ENCODE measurements around the gene PPP6R1. TPM values are rescaled to one million over a fixed set of nuclear protein-coding genes. Genes with fewer than 3 reads are reported as not detected.

The PPP6R1 gene
- total and polyA plus RNA-seq, 11 donors: 28.6 to 60.4 (median 41.1) TPM

GRCh38 chr19:55303477-55303876 is 44.7 kb upstream of the PPP6R1 start:
- peaks cover 0 to 37% (median 0%) of the 10 kb centered on the region in 9 donors for H3K36me3 ChIP-seq
- no peak overlapping the region for H3K27ac ChIP-seq
- 92 to 100% (median 94%) methylated on average over 4 to 11 of the region's 11 CpGs for WGBS, 4 donors
- ATAC-seq (no peak), DNase-seq (no peak)
- H3K4me1 ChIP-seq: peaks cover 0 to 10% (median 4%) of the 10 kb centered on the region in 12 donors
- no peak for TF ChIP-seq POLR2A (IDR thresholded peaks at IDR 0.05)
- H3K27me3 ChIP-seq: no peaks in the 10 kb centered on the region
- intact Hi-C loops (cut with DNase I): loop anchor here (2.0 to 10.0 kb wide), 7 partner anchors 34 to 199 kb away; partner anchors contain the start of genes TMEM238 (in 5 of the 10), KMT5C (in 3 of the 10), IL11 (in 2 of the 10) and TMEM190 (in 2 of the 10)
- no peak overlapping the region for H3K4me3 ChIP-seq
- no peaks in the 10 kb centered on the region for H3K9me3 ChIP-seq

- no peaks in the 10 kb centered on the region for H3K9me3 ChIP-seq
- ATAC-seq (no peak), DNase-seq (no peak)
- TF ChIP-seq CTCF (IDR thresholded peaks at IDR 0.05) (no peak), POLR2A (IDR thresholded peaks at IDR 0.05) (no peak)
- peaks cover 0 to 10% (median 4%) of the 10 kb centered on the region in 12 donors for H3K4me1 ChIP-seq
- 83 to 85% (median 84%) methylated on average over 12 of the region's 12 CpGs for WGBS, 4 donors
- no peak overlapping the region for H3K27ac ChIP-seq
- H3K36me3 ChIP-seq: peaks cover 0 to 36% (median 3%) of the 10 kb centered on the region in 9 donors
- H3K4me3 ChIP-seq: peak overlapping the region in 2 of 12 donors; percentile 48
- no peaks in the 10 kb centered on the region for H3K27me3 ChIP-seq
- intact Hi-C loops (cut with DNase I): loop anchor here (2.0 to 10.0 kb wide), 7 partner anchors 35 to 200 kb away; partner anchors contain the start of genes TMEM238 (in 5 of the 10), KMT5C (in 3 of the 10), IL11 (in 2 of the 10) and TMEM190 (in 2 of the 10)
Measured at GRCh38 chr19:55302318-55302703, 43.5 kb upstream of the PPP6R1 start.

- intact Hi-C loops (cut with DNase I): loop anchor here (2.0 to 10.0 kb wide), 8 partner anchors 36 to 201 kb away; partner anchors contain the start of genes TMEM238 (in 6 of the 10), KMT5C (in 3 of the 10), IL11 (in 2 of the 10) and RPL28 (in 2 of the 10)
- Histone ChIP-seq H3K4me3 (peak overlapping the region in 10 of 12 donors; percentile 30 to 58 (median 46)), H3K36me3 (peaks cover 0 to 30% (median 5%) of the 10 kb centered on the region in 9 donors), H3K4me1 (peaks cover 0 to 10% (median 4%) of the 10 kb centered on the region in 12 donors), H3K9me3 (no peaks in the 10 kb centered on the region), H3K27me3 (no peaks in the 10 kb centered on the region), H3K27ac (peak overlapping the region in 1 of 12 donors; percentile 34)
- ATAC-seq (peak; percentile 80 to 93 (median 90)), DNase-seq (peak; percentile 84 to 96 (median 90))
- 15 to 26% (median 22%) methylated on average over 42 of the region's 42 CpGs for WGBS, 4 donors
- no peak for TF ChIP-seq POLR2A (IDR thresholded peaks at IDR 0.05)
- TF ChIP-seq CTCF (IDR thresholded peaks at IDR 0.05): peak; percentile 94 to 99 (median 97)
Measured at GRCh38 chr19:55301459-55302317, 42.9 kb upstream of the PPP6R1 start.

- no peak for ATAC-seq
- no peak for DNase-seq
- 75 to 81% (median 78%) methylated on average over 14 to 15 of the region's 15 CpGs for WGBS, 4 donors
- Histone ChIP-seq H3K4me3 (peak overlapping the region in 1 of 12 donors; percentile 56), H3K27me3 (no peaks in the 10 kb centered on the region), H3K27ac (no peak overlapping the region), H3K9me3 (no peaks in the 10 kb centered on the region), H3K36me3 (peaks cover 0 to 25% (median 5%) of the 10 kb centered on the region in 9 donors), H3K4me1 (peaks cover 0 to 10% (median 4%) of the 10 kb centered on the region in 12 donors)
- TF ChIP-seq POLR2A (IDR thresholded peaks at IDR 0.05) (no peak), CTCF (IDR thresholded peaks at IDR 0.05) (no peak)
- intact Hi-C loops (cut with DNase I): loop anchor here (2.0 to 10.0 kb wide), 8 partner anchors 36 to 201 kb away; partner anchors contain the start of genes TMEM238 (in 6 of the 10), KMT5C (in 3 of the 10), IL11 (in 2 of the 10) and RPL28 (in 2 of the 10)
Measured at GRCh38 chr19:55300886-55301458, 42.2 kb upstream of the PPP6R1 start.
